ENCODE results near the gene SRP14.
"Not testable (repeated sequence)": the region's sequence is repeated elsewhere in the genome, so short reads cannot be mapped to it uniquely, and the experiment has no call there.

Gene SRP14

DNA sequence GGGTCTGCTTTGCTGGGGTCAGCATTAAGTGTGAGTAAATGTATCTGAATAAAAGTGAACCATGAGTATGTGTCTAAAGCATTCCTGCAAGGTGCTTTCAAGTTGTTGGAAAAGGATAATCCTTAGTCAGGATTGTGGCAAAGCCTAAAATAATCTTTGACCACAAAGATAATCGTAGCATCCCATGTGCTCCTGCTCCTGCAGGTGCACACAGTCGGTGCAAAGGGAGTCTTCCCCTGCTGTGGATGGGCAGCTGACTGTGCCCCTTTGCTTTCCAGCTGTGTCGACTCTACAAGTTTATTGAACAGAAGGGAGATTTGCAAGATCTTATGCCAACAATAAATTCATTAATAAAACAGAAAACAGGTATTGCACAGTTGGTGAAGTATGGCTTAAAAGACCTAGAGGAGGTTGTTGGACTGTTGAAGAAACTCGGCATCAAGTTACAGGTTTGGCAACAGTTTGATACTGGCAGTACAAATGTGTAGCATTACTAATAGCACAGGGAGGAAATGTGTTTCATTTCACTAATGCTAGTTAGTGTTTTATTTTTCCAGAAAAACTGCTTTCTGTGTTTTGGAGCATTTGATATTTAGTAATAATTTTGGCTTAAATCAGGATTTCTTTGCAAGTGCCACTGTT lies 22.6 kb downstream of the SRP14 start:
- DNase-seq: no peak

DNA sequence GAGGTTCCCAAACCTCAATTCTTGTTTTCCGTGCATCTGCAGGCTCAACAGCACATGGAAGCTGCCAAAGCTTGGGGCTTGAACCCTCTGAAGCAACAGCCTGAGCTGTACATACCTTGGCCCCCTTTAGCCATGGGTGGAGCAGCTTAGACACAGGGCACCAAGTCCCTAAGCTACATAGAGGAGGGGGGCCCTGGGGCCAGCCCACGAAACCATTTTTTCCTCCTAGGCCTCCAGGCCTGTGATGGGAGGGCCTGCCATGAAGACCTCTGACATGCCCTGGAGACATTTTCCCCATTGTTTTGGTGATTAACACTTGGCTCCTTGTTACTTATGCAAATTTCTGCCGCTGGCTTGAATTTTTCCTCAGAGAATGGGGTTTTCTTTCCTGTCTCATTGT lies 24.6 kb downstream of the SRP14 start:
- DNase-seq: no peak

- DNase-seq: not testable (repeated sequence)
These were observed 25.6 kb downstream of the SRP14 start for GRCh38 chr15:40013372-40013771.

DNA sequence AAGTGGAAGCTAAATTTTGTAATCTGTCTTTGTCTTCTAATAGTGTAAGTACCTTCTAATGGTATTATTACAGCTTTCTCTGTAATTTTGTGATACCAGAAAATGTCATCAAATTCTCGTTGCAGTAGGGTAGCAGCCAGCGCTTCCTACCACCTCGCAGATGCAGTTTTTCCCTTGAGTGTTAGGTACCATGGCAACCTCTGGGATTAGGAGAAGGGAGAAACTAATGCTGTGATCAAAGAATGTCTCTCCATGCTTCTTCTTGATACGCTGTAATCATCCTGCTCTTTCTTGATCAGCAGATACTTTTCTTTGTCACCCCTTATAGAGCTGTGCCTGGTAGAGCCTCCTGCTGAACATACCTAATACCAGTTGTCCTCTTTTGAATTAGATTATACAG lies 27.7 kb downstream of the SRP14 start:
- DNase-seq: no peak

- no peak for DNase-seq
These were observed 28.3 kb downstream of the SRP14 start for GRCh38 chr15:40010686-40011085.

- no peak for DNase-seq
These were observed 30.8 kb downstream of the SRP14 start for GRCh38 chr15:40008061-40008765.

GRCh38 chr15:40006646-40007045 lies 32.3 kb downstream of the SRP14 start:
- DNase-seq: no peak

GRCh38 chr15:40006003-40006402 lies 33.0 kb downstream of the SRP14 start:
- no peak for DNase-seq

- no peak for DNase-seq
These were observed 35.7 kb downstream of the SRP14 start for GRCh38 chr15:40003116-40003916.

GRCh38 chr15:40002295-40002694 lies 36.7 kb downstream of the SRP14 start:
- no peak for DNase-seq

- peak in 1 of 5 experiments; percentile 50 for DNase-seq
These were observed 39.3 kb downstream of the SRP14 start for GRCh38 chr15:39999538-40000200.

GRCh38 chr15:39998511-39999077 lies 40.4 kb downstream of the SRP14 start:
- DNase-seq: no peak

DNA sequence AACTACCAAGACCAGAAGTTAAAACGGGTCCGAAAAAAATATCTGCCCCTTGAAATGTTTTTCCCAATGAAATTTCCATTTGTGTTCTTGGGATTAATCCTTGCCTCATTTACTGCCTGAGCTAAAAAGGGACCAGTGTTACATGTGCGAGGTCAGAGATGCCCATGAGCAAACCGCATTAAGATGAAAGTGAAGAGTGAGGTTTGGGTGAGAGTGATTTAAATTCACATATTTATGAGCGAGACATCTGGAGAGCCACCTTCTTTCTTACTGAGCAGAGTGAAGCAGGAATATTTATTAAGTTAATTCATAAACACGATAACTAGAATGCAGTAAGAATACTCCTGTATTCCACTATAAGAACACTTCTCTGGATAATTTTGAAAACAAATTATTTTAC lies 41.3 kb downstream of the SRP14 start:
- no peak for DNase-seq

GRCh38 chr15:39997031-39997430 lies 42.0 kb downstream of the SRP14 start:
- DNase-seq: no peak

DNA sequence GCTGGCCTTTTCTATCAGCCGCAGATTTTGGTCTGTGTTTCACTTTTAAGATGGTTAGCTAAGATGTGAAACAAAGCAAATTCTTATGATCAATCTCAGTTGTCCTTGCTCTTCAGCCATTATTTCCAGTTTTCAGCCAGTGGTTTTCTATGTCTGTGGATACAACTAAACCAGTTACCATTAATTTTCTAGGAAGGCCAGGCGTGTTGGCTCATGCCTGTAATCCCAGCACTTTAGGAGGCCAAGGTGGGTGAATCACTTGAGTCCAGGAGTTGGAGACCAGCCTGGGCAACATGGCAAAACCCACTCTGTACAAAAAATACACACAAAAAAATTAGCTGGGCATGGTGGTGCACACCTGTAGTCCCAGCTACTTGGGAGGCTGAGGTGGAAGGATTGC lies 42.8 kb downstream of the SRP14 start:
- DNase-seq: not testable (repeated sequence)

- not testable (repeated sequence) for DNase-seq
These were observed 46.0 kb downstream of the SRP14 start for GRCh38 chr15:39992953-39993352.

- DNase-seq: no peak
These were observed 48.3 kb downstream of the SRP14 start for GRCh38 chr15:39990706-39991105.

DNA sequence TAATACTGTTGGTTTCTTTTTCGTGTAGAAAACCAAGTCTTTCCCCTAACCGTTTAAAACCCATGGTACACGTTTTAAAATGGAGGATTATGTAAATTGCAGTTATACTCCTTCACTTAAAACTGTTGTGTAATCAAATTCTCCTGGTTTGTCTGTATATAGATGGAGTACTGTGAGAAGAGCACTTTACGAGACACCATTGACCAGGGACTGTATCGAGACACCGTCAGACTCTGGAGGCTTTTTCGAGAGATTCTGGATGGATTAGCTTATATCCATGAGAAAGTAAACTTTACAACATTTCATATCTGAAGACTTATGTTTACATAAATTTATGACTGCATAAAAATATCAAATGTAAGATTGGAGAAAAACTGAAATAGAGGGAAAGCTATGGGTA lies 51.2 kb downstream of the SRP14 start:
- DNase-seq: no peak

Data from T-helper 2 cell (primary cell).